Hippocampal formation (tissue), 2 donors: Measurements from ENCODE around the gene UTF1.

Source experiments
- DNase-seq, 2 donors: peaks; one replicate each; lab custom pipeline; 2025; lab: John Stamatoyannopoulos, UW

UTF1 gene

GRCh38 chr10:133247681-133248333, 17.8 kb downstream of the UTF1 start:
- no peak for DNase-seq

GRCh38 chr10:133248334-133248715, 18.3 kb downstream of the UTF1 start:
- DNase-seq, result no peak

GRCh38 chr10:133249094-133249780, 19.2 kb downstream of the UTF1 start:
- DNase-seq, result no peak

- no peak for DNase-seq
Measured at GRCh38 chr10:133249975-133250754, 20.1 kb downstream of the UTF1 start.

- DNase-seq, result no peak
Measured at GRCh38 chr10:133251388-133252222, 21.6 kb downstream of the UTF1 start.

GRCh38 chr10:133252223-133252552, 22.2 kb downstream of the UTF1 start:
- DNase-seq, result no peak

GRCh38 chr10:133253361-133253955, 23.4 kb downstream of the UTF1 start:
- no peak for DNase-seq

- DNase-seq, result no peak
Measured at GRCh38 chr10:133254421-133255120, 24.6 kb downstream of the UTF1 start.

- DNase-seq, result no peak
Measured at GRCh38 chr10:133255323-133255722, 25.3 kb downstream of the UTF1 start.

- DNase-seq, result no peak
Measured at GRCh38 chr10:133257489-133258065, 27.6 kb downstream of the UTF1 start.

GRCh38 chr10:133258066-133258817, 28.2 kb downstream of the UTF1 start:
- DNase-seq, result no peak

- peak in 1 of 2 donors; percentile 56 for DNase-seq
Measured at GRCh38 chr10:133258818-133259601, 29.0 kb downstream of the UTF1 start.

GRCh38 chr10:133259602-133259989, 29.6 kb downstream of the UTF1 start:
- no peak for DNase-seq

- DNase-seq, result peak in 1 of 2 donors; percentile 41
Measured at GRCh38 chr10:133260895-133261725, 31.1 kb downstream of the UTF1 start.

- peak; percentile 63 to 83 for DNase-seq
Measured at GRCh38 chr10:133261726-133262325, 31.8 kb downstream of the UTF1 start.

- no peak for DNase-seq
Measured at GRCh38 chr10:133262696-133263095, 32.7 kb downstream of the UTF1 start.

GRCh38 chr10:133263674-133264073, 33.7 kb downstream of the UTF1 start:
- DNase-seq, result no peak

- DNase-seq, result no peak
Measured at GRCh38 chr10:133264461-133264860, 34.4 kb downstream of the UTF1 start.
